Esophagus muscularis mucosa (tissue), 3 donors: Measurements from ENCODE around the gene ACAT1.

Source experiments
- POLR2AphosphoS5 ChIP-seq, 2 donors: sonication (generic); formaldehyde crosslinking; IDR thresholded peaks; one replicate each; pipeline ENCODE4 v1.6.1; 2017; ENCODE audit warnings: antibody characterized with exemption in 2 of 2
- TF ChIP-seq, protein P1 (sequence below), 3 experiments: fragments of 200-600 bp in 2 of 3; fragments of 450-650 bp in 1 of 3; sonication (generic) in 2 of 3; IDR thresholded peaks; one replicate each; pipeline ENCODE4 v1.5.1; 2017 to 2019; ENCODE audit warnings: antibody characterized with exemption in 3 of 3, mild to moderate bottlenecking in 2 of 3, moderate library complexity in 1 of 3

DNA sequence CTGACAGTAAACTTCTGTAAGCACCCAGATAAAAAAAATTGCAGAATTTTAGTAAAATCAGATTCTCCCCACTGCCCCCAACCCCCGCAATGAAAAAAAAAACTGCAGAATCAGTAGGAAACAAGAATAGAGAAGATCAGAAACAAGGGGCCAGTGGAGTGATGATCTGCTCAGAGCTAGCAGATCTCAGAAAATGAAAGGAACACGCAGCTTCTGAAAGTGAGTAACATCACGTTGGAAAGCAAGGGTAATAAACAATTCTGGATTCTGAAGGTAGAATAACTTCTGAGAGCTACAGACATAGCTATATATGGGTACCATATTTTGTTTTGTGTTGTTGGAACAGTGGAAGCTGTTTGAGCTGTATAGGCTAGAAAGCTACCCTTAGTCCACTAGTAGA is 23.2 kb downstream of the ACAT1 start:
- TF ChIP-seq POLR2AphosphoS5 (IDR thresholded peaks at IDR 0.05) = no peak
- TF ChIP-seq, protein P1, sequence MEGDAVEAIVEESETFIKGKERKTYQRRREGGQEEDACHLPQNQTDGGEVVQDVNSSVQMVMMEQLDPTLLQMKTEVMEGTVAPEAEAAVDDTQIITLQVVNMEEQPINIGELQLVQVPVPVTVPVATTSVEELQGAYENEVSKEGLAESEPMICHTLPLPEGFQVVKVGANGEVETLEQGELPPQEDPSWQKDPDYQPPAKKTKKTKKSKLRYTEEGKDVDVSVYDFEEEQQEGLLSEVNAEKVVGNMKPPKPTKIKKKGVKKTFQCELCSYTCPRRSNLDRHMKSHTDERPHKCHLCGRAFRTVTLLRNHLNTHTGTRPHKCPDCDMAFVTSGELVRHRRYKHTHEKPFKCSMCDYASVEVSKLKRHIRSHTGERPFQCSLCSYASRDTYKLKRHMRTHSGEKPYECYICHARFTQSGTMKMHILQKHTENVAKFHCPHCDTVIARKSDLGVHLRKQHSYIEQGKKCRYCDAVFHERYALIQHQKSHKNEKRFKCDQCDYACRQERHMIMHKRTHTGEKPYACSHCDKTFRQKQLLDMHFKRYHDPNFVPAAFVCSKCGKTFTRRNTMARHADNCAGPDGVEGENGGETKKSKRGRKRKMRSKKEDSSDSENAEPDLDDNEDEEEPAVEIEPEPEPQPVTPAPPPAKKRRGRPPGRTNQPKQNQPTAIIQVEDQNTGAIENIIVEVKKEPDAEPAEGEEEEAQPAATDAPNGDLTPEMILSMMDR (IDR thresholded peaks at IDR 0.05) = no peak
